ENCODE data around the gene TTC1.

TTC1 gene

GRCh38 chr5:160090059-160090458 is 81.1 kb downstream of the TTC1 start:
- DNase-seq = no peak

DNA sequence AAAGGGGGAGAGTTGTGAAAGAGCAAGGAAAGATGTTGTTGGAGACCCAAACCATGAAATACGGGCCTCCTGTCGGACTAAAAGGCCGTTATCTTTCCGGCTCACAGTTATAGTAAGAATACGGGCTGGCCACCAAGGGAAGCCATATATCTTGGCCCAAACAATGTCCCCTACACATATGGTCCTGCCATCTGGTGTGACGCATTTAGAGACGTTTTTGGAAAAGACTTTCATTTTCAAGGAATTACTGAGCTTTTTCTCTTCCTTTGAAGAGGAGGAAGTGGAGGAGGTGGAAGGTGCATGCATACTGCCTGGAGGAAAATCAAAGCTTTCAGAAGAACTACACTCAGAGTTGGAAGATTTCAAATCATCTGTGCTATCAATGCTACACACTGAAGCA is 83.6 kb downstream of the TTC1 start:
- DNase-seq = no peak

DNA sequence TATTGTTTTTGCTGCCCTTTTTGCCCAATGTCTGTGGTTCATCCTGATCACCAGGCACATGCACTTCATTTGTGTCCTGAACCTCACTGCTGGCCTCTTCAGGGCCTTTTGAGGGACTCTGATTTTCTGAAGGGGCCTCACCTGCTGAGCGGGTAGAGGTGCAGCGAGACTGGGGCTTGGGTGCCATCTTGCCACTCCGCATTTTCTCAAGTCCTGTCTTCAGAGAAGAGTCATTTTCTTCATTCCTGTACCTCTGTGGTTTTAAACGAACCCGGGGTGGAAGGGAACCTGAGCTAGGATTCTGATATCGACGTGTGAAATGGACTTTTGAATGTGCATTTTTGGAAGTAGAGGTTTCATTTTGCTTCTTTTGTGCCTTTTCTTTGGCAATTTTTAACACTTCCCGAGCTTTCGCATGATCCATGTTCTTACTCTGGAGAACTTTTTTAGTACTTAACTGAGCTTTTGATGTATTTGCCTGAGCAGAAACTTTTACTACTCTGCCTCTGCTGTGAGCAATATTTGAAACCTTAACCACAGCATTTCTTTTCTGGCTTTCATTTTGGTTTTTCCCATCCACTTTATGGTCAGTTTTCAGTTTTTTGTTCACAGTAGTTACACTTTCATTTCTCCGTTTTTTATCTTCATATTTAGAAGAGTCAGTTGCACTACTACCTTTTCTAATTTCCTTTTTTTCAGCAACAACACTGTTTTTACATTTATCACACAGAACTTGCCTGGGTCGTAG is 84.2 kb downstream of the TTC1 start:
- DNase-seq = no peak

DNA sequence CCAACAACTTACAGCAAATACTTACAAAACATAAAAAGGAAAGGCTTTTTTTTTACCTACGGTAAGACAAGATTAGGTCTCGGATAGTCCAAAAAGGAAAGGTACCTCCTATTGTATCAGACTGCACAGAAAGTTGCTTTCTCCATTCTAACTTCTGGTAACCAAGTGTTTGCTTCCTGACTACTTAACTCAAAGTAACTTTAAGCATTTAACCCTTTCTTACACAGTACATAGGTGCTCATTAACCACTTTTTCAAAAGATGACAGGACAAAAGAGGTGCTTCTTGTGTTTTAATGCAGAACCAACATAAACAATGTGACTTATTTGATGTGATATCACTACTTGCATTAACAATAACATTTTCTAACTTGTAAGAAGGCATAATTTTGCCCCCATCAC is 87.2 kb downstream of the TTC1 start:
- no peak for DNase-seq

DNA sequence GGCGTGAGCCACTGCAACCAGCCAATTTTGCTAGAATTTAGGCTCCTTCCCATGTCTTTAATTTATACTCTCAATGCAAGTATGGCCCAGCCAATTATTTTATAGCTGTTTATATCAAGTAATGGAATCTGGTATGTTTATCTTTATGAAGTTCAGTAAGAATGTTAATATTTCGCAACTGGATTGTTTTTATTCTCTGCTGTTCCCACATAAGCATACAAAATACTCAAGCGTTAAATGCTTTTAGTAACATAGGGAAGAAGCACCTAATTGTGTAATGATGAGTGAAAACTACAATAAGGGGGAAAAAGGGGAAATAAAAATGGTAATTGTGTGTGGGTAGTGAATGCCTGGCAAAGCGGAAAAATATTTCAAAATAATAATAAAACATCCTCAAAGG is 89.1 kb downstream of the TTC1 start:
- DNase-seq = peak; percentile 62

DNA sequence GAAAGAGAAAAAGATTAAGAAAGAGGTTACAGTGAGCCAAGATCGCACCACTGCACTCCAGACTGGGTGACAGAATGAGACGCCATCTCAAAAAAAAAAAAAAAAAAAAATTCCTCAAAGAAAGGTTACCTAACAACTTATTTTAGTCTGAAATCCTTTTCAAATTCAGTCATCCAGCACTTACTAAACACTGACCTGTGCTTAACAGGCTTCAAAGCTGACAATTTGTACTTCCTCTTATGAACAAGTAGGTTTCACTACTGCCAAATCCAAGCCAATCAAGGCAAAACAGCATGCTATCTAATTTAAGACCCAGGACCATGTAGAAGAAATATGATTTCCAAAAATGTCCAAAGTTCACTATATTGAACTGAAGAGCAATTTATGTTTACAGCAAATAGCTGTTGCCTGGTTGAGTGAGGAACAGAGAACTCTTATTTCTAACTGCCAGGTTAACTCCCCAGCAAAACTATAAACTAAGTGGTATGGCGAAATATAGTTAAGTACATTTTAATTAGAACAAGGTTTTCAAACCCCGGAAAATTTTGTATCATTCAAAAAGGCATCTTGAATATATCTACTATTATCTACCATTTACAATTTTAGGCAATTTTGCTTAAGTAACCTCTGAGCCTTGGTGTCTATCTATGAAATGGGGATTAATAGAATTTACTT is 96.9 kb downstream of the TTC1 start:
- DNase-seq = peak; percentile 3

GRCh38 chr5:160108124-160108523 is 99.2 kb downstream of the TTC1 start:
- no peak for DNase-seq

Data from fibroblast of skin of right quadriceps (primary cell).